ENCODE data around the gene CCDC85C. TPM values are rescaled to one million over a fixed set of nuclear protein-coding genes. Genes with fewer than 3 reads are reported as not detected.

Gene CCDC85C
- total RNA-seq, 1 experiment from 2014 or later: 33.2 TPM

GRCh38 chr14:99467336-99468078, 136.5 kb downstream of the CCDC85C start:
- H3K27me3 Mint-ChIP-seq (ENCODE audit: low read depth): no peaks in the 10 kb centered on the region
- Histone ChIP-seq H4K8ac (replicated peaks; ENCODE audit: insufficient read length, low read depth, low read length) (no peak overlapping the region), H2AFZ (ENCODE audit: low read length) (no peak overlapping the region), H2BK5ac (ENCODE audit: insufficient read length, low read length) (no peak overlapping the region), H3K56ac (ENCODE audit: insufficient read length, low read depth, low read length) (no peak overlapping the region), H3K9me3 (ENCODE audit: control insufficient read depth, low read depth, low read length) (no peaks in the 10 kb centered on the region), H3K79me1 (ENCODE audit: insufficient read depth, low read depth, low read length, poor library complexity, severe bottlenecking) (peaks cover 13% of the 10 kb centered on the region), H4K91ac (ENCODE audit: insufficient read length, low read depth, low read length) (no peak overlapping the region), H3K23ac (ENCODE audit: insufficient read length, low read depth, low read length) (no peak overlapping the region), H2BK20ac (ENCODE audit: low read depth, low read length, poor library complexity, severe bottlenecking) (no peak overlapping the region), H3K23me2 (ENCODE audit: insufficient read length, low read depth, low read length, poor library complexity, severe bottlenecking) (no peaks in the 10 kb centered on the region), H3K79me2 (ENCODE audit: insufficient read depth, low read length) (peaks cover 32% of the 10 kb centered on the region; the same call in 1 of the 2 replicates), H4K5ac (ENCODE audit: insufficient read length, low read depth, low read length) (no peak overlapping the region), H2AK5ac (ENCODE audit: insufficient read length, low read length) (no peak overlapping the region), H3K4me1 (ENCODE audit: insufficient read depth, low read length) (peaks cover 1% of the 10 kb centered on the region; the same call in 1 of the 2 replicates), H2BK12ac (ENCODE audit: insufficient read length, low read depth, low read length) (no peak overlapping the region), H3K18ac (ENCODE audit: insufficient read length, low read depth, low read length) (no peak overlapping the region), H4K20me1 (ENCODE audit: control insufficient read depth, insufficient read depth, insufficient read length) (no peaks in the 10 kb centered on the region), H3K4me2 (ENCODE audit: insufficient read depth, insufficient read length, low read length) (no peak overlapping the region), H2BK15ac (ENCODE audit: low read depth, low read length) (no peak overlapping the region), H3K27ac (ENCODE audit: insufficient read length, low read depth, low read length) (no peak overlapping the region), H3K14ac (ENCODE audit: insufficient read depth, low read length) (no peak overlapping the region; the same call in 1 of the 2 replicates), H3K9ac (ENCODE audit: extremely low read depth, insufficient read length, low read length) (no peak overlapping the region), H3K27me3 (ENCODE audit: insufficient read depth, low read length) (no peaks in the 10 kb centered on the region), H3T11ph (ENCODE audit: low read length) (no peak overlapping the region), H3K4ac (ENCODE audit: low read depth, low read length) (no peak overlapping the region), H2BK120ac (ENCODE audit: low read depth, low read length, poor library complexity, severe bottlenecking) (no peak overlapping the region)
- H3K9me3 Mint-ChIP-seq: no peaks in the 10 kb centered on the region
- WGBS (ENCODE audit: extremely low coverage, insufficient read length, low lambda C conversion rate): no CpG with 5 or more reads among the region's 9 CpGs
- no peak for DNase-seq
- H3K27ac Mint-ChIP-seq: peak overlapping the region in 2 of 3 experiments; percentile 57 to 62; a peak in 2 of 7 replicates
- peaks cover 4 to 14% (median 14%) of the 10 kb centered on the region in 3 experiments; a peak in 4 of 7 replicates for H3K36me3 Mint-ChIP-seq (ENCODE audit: insufficient read depth in 1 of 3, low read depth in 3 of 3)
- H3K4me3 Mint-ChIP-seq: no peak overlapping the region
- peaks cover 36 to 41% of the 10 kb centered on the region in 2 experiments for H3K4me1 Mint-ChIP-seq
- TF ChIP-seq CTCF (conservative IDR thresholded peaks at IDR 0.05): no peak
